Stimulated activated CD8-positive, alpha-beta memory T cell treated with anti-CD3 and anti-CD28 coated beads, Interleukin-15, amount 100 ng/mL, for 1 hour (primary cell): ENCODE measurements around the gene LRRC3.
"Not testable (repeated sequence)": the region's sequence is repeated elsewhere in the genome, so short reads cannot be mapped to it uniquely, and the experiment has no call there.

ENCODE experiments used
- DNase-seq: peaks from one replicate; pipeline ENCODE4 v3.0.0-alpha.2; 2020; ENCODE audit warnings: low read depth

LRRC3 gene

DNA sequence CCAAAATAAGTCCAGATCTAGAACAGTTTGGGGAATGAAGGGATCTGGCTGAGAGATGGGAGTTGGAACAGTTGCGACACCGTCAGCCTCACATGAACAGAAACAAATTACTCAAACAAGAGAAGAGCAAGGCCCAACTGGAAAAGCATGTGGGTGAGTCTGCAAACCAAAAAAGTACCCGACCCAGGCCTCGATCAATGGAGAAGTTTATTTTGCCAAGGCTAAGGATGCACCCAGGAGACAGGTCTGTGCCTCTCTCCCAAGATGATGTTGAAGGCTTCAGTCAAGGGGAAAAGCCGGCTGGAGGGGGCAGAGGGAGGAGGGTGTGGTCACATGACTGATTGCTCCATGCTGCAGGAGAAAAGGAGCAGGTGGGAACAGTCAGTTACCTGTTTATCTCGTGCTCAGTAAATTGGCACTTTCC is 42.4 kb downstream of the LRRC3 start:
- no peak for DNase-seq

DNA sequence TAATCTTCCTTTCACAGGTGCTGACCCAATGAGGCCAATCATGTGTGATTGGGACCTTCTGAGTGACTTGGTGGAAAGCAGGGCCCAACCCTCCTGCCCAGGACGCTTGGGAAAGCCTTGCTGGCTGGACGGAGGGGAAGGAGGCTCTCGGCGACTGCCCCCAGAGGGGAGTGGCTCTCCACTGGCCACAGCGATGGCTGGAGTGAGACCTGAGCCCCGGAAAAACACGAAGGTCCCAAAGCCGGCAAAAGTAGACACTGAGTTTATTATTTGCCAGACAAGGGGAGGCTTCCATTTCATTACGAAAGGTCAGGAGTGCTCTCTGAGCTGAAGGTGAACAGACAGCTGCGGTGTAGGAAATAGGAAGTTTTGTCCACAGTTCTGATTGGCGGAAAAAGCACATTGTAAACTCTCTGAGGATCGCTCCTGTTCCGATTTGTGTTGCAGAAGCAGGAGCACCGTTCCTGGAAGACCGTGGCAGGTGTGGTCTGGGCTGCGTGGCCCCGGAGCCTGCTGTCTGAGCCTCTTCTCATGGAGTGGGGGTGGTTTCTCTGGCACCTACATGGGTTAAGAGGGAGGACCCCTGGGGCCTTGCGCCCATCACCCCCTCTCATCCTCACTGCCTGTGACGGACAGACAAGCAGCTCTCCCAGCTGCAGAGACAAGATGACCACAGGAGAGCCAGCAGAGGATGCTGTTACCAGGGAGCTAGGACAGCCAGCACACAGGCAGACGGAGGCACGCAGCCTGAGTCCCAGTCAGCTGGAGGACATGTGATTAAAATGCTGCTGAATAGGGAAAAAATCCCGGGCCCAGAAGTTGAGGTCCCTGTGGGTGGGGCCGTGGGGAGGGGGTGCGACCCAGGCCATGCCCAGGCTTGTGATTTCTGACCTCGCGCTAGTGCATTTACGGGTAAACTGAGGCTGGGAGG is 43.2 kb downstream of the LRRC3 start:
- DNase-seq, result no peak

DNA sequence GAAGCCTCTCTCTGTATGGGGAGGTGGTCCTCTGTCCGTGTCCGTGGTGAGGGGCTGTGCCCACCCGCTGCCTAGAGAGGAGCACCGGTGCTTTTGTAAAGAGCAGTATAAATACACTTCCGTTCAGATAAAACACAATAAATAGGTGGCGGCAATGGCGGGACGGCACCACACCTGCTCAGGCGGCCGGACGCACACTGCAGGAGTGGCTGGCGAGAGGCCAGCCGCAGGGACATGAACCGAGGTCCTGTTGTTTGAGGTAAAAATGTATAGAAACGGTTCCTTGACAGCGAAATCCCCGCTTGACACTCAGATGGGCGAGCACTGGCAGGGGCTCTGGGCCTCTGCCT is 43.9 kb downstream of the LRRC3 start:
- DNase-seq, result no peak

DNA sequence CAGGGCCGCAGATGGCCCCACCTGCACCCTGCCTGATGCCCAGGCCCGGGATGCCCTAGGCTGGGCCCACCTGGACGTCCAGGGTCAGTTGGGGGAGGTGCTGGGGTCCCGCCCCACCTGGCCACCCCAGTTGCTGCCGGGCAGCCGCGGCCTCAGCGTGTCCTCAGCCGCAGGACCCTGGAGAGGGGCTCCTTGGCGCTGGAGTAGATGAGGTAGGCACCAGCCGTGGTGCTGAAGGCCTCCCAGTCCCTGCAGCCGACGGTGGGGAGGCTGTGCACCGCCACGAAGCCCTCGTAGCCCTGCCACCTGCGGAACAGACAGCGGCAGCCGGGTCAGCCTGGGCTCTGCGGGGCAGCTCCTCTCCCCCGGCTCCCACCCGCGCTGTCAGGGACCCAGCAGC is 44.3 kb downstream of the LRRC3 start:
- DNase-seq, result no peak

DNA sequence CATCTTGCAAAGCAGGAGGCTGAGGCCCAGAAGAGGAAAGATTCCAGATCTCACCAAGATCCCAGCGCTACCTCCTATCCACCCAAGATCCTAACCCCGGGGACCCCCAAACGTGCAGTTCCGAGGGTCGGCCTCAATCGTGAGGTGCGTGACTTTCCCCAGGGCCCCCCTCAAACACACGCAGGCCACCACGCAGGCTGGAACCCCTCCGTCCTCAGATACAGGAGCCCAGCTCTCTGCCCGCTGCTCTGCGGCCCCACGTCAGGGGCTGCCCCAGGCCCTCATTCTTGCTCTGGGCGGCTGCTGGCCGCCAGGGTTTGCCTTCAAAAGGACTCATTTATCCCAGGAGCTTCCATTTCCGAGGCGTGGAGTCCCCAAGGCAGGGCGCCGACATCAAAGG is 44.8 kb downstream of the LRRC3 start:
- DNase-seq, result no peak

DNA sequence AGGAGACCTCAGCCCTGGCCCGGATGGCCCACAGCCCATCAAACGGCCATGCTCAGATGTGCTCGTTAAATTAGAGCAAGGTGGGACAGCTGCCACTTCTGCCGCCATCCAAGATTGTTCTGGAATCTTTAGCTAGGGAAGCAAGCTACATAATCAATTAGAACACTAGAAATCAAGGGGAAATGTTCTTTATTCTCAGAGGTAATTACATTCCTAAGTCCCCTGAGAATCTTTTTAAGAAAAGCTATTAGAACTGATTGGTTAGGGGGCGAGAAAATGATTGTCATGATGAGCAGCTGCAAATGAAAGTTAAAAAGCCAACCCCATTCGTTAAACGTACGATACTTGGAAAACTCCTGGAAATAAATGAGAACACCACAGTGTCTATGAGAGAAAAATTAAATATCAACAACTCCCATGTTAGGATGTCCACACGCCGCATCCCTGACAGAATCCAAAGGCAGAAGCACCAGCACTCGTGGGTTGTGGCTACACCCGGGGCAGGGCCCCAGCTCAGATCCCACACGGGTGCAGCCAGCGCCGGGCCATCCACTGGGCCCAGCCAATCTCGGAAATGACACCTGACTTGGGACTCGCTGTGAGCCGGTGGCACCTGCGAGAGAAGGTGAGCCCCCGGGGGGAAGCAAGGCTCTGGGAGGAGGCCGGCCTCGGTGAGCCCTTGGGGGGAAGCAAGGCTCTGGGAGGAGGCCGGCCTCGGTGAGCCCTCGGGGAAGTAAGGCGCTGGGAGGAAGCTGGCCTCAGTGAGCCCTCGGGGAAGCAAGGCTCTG is 47.1 kb downstream of the LRRC3 start:
- DNase-seq, result no peak

DNA sequence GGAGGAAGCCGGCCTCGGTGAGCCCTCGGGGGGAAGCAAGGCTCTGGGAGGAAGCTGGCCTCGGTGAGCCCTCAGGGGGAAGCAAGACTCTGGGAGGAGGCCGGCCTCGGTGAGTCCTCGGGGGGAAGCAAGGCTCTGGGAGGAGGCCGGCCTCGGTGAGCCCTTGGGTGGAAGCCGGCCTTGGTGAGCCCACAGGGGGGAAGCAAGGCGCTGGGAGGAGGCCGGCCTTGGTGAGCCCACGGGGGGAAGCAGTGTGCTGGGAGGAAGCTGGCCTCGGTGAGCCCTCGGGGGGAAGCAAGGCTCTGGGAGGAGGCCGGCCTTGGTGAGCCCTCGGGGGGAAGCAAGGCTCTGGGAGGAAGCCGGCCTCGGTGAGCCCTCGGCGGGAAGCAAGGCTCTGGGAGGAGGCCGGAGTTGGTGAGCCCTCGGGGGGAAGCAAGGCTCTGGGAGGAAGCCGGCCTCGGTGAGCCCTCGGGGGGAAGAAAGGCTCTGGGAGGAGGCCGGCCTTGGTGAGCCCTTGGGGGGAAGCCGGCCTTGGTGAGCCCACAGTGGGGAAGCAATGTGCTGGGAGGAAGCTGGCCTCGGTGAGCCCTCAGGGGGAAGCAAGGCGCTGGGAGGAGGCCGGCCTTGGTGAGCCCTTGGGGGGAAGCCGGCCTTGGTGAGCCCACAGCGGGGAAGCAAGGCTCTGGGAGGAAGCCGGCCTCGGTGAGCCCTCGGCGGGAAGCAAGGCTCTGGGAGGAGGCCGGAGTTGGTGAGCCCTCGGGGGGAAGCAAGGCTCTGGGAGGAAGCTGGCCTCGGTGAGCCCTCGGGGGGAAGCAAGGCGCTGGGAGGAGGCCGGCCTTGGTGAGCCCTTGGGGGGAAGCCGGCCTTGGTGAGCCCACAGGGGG is 47.9 kb downstream of the LRRC3 start:
- DNase-seq, result not testable (repeated sequence)

DNA sequence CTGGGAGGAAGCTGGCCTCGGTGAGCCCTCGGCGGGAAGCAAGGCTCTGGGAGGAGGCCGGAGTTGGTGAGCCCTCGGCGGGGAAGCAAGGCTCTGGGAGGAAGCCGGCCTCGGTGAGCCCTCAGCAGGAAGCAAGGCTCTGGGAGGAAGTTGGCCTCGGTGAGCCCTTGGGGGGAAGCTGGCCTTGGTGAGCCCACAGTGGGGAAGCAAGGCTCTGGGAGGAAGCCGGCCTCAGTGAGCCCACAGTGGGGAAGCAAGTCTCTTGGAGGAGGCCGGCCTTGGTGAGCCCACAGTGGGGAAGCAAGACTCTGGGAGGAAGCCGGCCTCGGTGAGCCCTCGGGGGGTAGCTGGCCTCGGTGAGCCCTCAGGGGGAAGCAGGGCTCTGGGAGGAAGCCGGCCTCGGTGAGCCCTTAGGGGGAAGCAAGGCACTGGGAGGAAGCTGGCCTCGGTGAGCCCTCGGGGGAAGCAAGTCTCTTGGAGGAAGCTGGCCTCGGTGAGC is 48.6 kb downstream of the LRRC3 start:
- no peak for DNase-seq

DNA sequence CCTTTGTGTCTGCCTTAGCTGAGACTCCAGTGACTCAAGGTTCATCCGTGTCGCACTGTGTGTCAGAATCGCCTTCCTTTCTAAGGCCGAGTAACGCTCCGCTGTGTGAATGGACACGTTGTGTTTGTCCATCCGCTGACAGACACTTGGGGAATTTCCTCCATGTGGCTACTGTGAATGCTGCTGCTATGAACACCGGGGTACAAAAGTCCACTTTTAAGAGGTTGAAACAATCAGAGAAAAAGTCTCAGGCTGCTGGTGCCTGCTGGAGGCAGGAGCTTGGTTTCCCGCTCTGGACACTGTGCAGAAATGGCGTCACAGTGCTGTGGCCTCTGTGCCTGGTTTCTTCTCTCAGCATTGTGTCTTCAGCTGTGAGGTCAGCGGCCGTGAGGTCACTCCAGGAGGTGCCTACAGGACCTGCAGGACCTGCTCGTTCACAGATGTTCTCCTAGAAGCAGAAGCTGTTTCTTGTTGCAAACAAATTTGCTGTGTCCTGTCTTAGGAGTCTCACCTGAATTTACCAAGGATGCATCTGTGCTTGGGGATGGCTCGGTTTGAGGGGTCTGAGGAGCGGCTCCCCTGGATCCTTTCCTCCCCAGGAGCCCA is 50.5 kb downstream of the LRRC3 start:
- no peak for DNase-seq

DNA sequence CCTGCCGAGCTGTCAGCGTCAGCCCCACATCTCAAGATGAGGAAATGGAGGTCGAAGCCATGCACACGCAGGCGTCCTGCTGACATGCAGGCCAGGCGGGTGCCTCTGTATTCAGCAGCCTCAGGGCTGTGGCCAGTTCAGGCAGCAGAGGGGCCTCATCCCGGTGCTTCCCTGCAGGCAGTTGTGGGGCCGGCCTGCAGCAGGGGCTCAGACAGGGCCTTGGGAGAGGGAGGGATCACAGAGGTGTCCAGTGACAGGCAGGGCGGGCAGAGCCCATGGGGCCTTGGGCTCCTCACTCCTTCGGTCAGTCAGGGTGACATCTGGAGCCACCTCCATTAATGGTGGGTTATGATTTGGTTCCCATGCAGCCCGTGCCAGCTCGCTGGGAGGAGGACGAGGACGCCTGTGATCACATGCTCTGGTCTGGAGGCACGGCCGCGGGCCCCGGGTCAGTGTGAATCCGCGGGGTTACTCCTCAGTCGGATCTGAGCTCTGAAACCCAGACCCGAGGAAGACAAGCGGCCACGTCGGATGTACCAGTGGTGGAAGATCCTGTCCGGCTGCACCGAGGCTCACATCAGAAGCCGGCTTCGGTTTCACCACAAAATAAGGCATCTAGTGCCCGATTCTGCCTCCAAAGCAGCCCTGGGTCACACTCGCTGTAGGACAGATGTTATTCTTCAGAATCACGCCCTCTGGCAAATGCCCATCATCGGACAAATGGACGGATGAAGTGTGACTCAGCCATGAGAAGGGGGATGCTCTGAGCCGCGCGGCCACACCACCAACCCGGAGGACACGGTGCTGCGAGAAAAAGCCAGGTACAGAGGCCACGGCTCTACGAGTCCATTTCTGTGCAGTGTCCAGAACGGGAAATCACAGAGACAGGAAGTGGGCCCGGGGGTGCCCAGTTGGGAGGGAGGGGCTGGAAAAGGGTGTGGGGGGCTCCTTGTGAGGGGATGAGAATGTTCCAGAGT is 51.3 kb downstream of the LRRC3 start:
- no peak for DNase-seq

DNA sequence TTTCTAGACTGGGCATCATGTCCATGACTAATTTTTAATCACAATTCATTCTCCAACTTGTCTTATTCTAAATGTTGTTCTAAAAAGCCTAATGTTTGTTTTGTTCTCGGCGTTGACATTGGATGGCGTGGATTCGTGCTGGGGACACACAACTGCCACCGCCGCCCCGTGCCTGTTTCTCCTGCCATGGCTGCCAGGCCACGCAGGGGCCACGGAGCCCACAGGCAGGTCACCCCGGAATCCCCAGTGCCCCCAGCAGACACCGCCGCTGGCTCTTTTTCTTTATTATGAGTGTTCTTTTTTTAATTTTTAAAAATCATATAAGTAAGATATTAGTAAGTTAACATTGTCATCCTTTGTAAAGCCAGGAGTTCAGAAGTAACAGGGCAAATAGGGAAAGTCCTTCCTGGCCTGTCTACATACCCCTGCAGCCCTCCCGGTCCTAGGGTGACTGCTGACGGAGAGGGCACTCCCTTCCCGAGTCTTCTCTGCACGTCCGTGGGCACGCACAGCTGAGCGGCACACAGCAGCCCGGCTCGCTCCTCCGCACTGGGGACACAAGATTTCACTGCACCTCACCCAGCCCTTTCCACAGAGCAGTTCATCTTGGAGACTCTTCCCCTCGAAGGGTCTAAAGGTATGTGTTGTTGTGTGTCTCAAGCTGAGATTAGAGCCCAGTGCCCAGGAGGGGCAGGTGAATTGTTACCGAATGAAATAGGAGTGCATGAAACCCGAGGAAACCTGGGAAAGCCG is 52.5 kb downstream of the LRRC3 start:
- DNase-seq, result no peak

DNA sequence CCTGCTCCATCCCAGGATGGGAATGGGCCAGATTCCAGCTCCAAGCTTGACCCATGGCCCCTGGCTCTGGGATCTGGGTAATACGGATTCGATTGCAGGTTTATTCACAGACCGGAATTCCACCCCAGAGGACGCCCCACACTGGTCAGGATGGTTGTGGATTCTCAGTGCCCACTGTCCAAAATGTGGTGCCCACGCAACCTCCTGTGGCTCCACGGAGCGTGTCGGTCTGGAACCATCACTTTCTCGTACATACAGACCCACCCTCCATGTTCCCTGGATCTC is 53.1 kb downstream of the LRRC3 start:
- no peak for DNase-seq

DNA sequence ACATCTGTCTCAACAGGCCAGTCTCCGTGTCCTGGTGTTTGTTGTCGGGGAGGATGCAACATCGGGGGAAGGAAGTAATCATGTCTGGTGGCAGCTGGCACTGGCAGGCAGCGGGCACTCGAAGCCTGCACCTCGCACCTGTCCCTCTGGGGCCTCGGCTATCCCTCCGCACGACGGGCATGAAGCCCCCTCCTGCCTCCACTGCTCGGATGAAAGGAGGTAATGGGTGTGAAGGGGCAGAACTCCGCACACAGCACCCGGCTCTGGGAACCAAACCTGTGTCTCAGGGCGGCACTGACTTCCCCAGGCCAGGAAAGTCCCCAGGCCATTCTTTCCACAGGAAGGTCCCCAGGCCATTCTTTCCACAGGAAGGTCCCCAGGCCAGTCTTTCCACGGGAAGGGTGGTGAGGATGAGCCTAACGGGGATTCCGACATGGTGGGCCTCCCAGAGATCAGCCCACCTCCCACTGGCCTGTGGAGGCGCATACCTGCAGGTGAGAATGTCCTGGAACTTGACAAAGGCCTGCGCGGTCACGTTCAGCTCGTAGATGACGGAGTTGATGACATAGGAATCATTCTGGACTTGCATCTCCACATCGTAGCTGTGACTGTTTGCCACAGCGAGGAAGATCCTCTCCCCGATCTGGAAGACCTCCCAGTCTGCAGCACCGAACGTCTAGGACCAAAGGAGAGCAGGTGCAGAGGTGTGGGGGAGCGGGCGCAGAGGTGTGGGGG is 53.6 kb downstream of the LRRC3 start:
- DNase-seq, result no peak

DNA sequence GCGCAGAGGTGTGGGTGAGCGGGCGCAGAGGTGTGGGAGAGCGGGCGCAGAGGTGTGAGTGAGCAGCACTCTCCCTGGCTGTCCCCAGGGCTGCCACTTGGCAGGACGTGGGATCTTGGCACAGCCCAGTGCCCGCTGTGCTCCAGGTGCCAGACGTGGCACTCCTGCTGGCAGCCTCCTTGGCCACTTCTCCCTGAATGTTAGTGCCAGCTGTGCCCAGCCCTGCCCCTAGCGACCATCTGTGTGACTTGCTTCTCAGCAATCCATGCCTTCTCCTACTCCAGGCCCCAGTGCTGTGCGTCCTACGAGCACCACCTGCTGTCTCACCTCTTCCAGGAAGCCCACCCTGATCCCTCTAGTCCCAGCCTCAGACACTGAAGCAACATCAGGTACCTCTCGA is 54.2 kb downstream of the LRRC3 start:
- DNase-seq, result no peak

DNA sequence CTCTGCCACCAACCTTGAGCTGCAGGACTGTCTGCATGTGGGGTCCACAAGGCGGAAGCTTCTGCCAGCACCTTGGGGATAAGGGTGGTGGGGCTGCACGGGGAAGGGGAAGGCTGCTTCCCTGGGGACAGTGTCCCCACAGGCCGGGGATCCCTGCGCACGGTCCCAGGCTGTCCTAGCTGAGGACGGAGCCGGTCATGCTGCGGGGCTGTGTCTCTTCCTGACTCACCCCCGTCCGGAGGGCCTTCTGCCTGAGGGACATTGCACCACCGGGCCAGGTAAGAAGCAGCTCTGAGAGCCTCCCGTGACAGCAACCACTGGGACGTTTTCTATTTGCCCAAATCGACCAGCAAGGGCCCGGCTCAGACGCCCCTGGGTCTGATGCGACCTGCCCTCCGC is 54.8 kb downstream of the LRRC3 start:
- DNase-seq, result no peak

DNA sequence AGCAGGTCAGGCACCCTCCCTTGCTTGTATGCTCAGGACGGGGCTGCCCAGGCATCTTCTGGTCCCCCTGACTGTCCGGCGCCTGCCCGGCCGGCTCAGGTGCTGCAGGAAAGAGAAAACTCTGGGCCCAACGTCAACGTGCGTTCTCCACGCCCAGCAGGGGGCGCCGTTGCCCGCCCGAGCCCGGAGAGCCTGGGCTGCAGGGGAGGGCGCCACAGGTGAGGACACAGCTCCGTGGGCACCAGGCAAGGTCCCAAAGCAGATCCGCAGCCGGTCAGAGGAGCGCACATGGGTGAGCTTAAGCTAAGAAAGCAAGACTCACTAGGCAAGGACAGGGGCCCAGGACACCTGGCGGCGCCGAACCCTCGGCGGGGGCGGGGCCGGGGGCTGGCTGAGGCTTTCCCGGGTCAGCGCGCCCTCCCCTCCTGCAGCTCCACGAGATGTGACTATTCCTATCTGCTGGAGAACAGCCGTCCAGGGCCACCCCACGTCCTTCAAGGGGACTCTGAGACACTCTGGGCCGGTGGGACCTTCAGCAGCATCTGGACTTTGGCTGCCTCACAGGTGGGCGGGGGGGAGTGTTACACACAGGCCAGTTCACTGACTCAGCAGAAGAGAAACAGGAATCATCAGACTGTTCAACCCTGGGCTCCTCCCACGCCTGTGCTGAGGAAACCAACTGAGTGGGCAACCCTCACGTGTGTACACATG is 55.4 kb downstream of the LRRC3 start:
- peak; percentile 61 for DNase-seq

DNA sequence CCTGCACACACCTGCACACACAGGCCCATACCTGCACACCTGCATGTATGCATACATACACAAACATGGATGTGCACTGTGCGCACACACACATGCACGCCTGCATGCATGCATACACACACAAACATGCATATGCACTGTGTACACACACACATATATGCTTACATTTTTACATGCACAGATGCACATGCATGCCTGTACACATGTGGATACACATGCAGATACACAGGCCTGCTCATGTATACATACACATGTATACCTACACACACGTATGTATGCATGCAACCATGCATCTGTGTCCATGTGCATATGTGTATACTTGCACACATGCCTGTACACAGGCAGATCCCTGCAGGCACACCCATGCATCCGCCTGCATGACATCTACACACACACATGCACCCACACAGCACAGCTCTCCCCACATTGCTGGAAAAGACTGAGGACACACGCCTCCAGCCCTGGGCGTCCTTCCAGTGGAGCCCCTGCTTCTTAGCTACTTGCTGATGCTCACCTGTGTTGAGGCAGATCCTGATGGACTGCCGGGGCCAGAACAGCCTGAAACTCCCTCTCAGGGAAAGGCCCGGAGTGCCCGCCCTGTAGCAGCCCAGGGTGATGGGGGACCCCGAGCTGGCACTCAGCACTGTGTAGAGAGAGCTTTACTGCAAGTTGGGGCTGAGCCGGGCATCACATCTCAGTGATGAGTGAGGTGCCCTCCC is 56.1 kb downstream of the LRRC3 start:
- no peak for DNase-seq
